HG02678 (cell line): ENCODE measurements around the gene PLEKHA4.

Experiments used
- ATAC-seq: cut with Tn5 transposase; IDR thresholded peaks from one replicate; pipeline ENCODE4 v1.9.1; 2021; ENCODE audit warnings: mild to moderate bottlenecking, moderate library complexity; ENCODE audit not compliant: unreplicated experiment

PLEKHA4 gene

DNA sequence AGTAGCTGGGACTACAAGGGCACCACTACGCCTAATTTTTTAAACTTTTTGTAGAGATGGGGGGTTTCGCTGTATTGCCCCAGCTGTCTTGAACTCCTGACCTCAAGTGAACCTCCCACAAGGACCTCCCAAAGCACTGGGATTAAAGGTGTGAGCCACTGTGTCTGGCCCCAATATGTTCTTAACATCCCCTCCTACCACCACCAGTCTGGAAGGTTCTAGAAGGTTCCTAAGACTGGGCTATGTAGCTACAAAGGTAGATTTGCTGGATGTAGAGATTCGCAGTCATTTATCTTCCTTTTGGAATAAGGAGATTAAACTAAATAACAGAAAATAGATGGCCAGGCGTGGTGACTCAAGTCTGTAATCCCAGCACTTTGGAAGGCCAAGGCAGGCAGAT, 37.5 kb downstream of the PLEKHA4 start:
- no peak for ATAC-seq

DNA sequence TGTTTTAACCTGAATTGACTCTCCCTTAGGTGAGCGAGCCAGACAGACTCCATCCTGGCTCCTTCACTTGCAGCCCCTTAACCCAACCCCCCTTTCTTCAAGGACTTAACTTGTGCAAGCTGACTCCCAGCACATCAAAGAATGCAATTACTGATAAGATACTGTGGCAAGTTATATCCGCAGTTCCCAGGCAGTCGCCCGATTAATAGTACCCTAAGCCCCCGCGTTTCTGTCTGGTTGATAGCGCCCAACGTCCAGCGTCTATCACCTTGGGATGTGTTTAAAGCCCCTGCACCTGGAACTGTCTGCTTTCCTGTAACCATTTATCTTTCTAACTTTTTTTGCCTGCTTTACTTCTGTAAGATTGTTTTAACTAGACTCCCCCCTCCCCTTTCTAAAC, 38.3 kb downstream of the PLEKHA4 start:
- no peak for ATAC-seq

DNA sequence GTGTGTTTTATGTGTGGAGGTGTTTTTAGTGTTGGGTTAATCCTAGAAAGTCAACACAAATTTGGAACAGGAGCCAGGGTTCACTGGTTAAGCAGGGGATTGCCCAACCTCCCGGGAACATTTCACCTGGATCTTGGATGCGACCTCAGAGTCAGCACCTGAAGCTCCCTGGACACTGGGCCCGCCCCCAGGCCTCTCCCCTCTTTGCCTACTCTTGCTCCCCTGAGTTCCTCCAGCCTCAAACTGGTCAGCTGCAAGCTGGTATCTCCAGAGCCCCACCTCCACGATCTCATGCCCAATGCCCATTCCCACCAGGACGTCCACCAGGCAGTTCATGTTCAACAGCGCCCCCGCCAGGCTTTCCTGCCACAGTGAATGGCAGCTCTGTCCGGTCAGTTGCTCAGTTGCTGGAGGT, 41.8 kb downstream of the PLEKHA4 start:
- ATAC-seq: no peak

GRCh38 chr19:48822514-48822913, 45.9 kb downstream of the PLEKHA4 start:
- no peak for ATAC-seq

GRCh38 chr19:48821633-48822032, 46.8 kb downstream of the PLEKHA4 start:
- ATAC-seq: no peak

DNA sequence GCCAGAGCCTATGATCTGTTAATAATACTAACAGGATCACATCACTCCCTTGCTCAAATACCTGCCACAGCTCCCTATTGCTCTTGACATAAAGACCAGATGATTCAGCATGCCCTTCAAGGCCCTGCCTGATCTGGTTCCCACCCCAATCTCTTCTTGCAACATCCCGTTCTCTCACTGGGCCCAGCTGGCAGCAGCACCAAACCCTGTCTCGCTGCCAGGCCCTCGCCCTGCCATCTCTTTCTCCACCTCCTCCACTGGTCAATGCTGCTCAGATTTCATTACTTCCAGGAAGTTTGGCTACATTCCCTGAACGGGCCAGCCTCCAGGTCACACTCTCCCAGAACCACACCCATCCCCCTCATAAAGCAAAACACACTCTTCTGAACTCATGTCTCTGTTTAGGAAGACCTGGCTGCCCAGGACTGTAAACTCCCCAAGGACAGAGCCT, 49.0 kb downstream of the PLEKHA4 start:
- ATAC-seq: no peak

- no peak for ATAC-seq
Observed at GRCh38 chr19:48818234-48818820, 50.1 kb downstream of the PLEKHA4 start.

- ATAC-seq: no peak
Observed at GRCh38 chr19:48817585-48818124, 50.8 kb downstream of the PLEKHA4 start.

- no peak for ATAC-seq
Observed at GRCh38 chr19:48815870-48816501, 52.4 kb downstream of the PLEKHA4 start.

- ATAC-seq: no peak
Observed at GRCh38 chr19:48814895-48815294, 53.5 kb downstream of the PLEKHA4 start.

DNA sequence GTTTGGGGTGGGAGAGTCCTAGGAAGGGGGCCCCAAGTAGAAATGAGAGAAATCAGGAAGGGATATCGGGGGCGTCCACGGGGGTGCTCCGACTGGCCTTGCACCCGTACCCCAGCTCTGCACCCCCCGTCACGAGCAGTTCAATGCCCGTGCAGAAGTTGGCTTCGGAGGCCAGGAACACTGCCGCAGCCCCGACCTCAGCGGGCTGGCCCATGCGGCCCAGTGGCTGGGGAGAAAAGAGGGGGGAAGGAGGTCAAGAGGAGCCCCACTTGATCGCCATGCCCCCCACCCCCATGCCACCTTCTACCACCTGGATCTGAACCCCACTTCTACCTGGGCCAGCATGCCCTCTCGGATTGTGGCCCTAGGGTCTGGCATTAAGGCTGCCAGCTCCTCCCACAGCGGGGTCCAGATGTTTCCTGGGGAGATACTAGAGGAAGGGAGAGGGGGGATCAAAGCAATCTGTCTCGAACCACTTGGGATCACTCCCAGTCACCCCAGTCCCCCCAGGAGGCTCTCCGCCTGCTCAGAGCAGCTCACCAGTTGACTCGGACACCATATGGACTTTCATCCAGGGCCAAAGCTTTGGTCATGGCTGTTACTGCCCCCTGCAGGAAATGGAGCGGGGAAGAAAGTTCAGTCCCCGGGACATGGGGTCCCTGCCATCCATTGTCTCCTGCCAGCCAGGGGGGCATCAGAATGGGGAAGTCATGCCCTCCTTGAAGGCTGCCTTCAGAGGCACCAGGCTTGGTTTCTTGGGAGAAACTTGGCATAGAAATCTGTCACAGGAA, 55.1 kb downstream of the PLEKHA4 start:
- ATAC-seq: no peak

GRCh38 chr19:48812094-48812929, 56.1 kb downstream of the PLEKHA4 start:
- ATAC-seq: peak; percentile 72

DNA sequence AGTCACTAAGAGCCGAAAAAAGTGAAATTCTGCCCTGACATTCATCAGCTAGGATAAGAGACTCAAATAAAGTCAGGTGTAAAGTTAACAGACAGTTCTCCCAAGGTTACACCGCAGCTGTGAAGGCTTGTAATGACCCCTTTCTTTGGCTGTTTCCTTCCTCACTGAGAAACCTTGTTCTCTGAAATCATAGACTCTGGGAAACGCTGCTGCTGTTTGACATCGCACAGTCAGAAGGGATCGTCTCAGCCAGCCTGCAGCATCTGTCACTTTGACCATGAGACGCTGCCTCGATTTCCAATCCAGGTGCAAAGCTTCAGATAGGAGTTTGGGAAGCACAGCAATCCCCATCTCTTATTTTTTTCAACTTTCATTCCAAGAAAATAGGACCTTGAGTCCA, 58.3 kb downstream of the PLEKHA4 start:
- no peak for ATAC-seq

- ATAC-seq: no peak
Observed at GRCh38 chr19:48807590-48808308, 60.7 kb downstream of the PLEKHA4 start.

- ATAC-seq: no peak
Observed at GRCh38 chr19:48806818-48807589, 61.4 kb downstream of the PLEKHA4 start.

GRCh38 chr19:48806518-48806817, 61.9 kb downstream of the PLEKHA4 start:
- no peak for ATAC-seq

- ATAC-seq: no peak
Observed at GRCh38 chr19:48805452-48805851, 63.0 kb downstream of the PLEKHA4 start.

DNA sequence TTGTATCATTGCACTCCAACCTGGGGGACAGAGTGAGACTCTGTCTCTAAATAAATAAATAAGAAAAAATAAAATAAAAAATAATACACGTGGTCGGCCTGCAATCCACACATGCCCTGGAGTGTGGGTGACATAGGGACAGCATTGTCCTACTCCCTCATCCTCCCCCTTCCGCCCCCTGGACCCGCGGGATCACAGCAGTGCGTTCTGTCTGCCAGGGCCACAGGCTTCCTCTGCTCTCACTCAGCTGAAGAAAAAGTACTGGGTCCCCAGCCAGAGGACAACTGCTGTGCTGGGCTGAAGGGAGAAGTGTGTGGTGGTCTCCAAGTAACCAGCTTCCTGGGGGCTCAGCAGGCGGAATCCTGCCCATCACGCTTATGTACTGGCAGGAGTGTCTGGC, 63.9 kb downstream of the PLEKHA4 start:
- ATAC-seq: no peak

DNA sequence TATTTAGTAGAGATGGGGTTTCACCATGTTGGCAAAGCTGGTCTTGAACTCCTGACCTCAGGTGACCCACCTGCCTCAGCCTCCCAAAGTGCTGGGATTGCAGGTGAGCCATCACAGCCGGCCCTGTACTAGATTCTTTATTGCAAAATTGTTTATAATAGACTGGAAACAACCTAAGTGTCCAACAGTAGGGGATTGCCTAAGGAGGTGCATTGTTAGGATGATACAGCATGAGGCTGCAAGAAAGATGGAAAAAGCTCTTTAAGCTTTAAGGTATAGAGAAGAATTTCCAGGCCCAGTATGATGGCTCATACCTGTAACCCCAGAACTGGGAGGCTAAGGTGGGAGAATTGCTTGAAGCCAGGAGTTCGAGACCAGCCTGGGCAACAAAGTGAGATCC, 65.8 kb downstream of the PLEKHA4 start:
- ATAC-seq: no peak
